A549 (cell line): Measurements from ENCODE around the gene CDC45. TPM values are rescaled to one million over a fixed set of nuclear protein-coding genes. Genes with fewer than 3 reads are reported as not detected.

Experiments
- ATAC-seq, 2 experiments: fragments of 200-7000 bp in 1 of 2; fragments of >200 bp in 1 of 2; cut with Nextera tagmentation in 1 of 2; cut with Tn5 transposase in 1 of 2; 3 replicates each; pipeline versions ENCODE4 v1.8.0 to v1.9.1; 2018 to 2020; ENCODE audit warnings: mild to moderate bottlenecking in 1 of 2, moderate library complexity in 1 of 2
- CTCF ChIA-PET: fragments of 300-600 bp; sonication (Branson Sonifier 250); formaldehyde crosslinking; extraction: SDS; loops from one replicate; lab custom pipeline; 2021; ENCODE audit warnings: antibody characterized with exemption, inconsistent platforms; lab: Yijun Ruan, JAX
- POLR2A ChIA-PET: fragments of 350-600 bp; formaldehyde crosslinking; extraction: SDS; loops from one replicate; lab custom pipeline; 2021; ENCODE audit warnings: antibody characterized with exemption, inconsistent platforms; lab: Yijun Ruan, JAX
- DNase-seq, 2 experiments: peaks; one replicate each; pipeline versions ENCODE4 v3.0.0 to v3.0.0-alpha.2; 2011 to 2016; ENCODE audit warnings: low read depth in 1 of 2, low spot score in 1 of 2
- FAIRE-seq: peaks from 2 replicates; lab custom pipeline; 2011; peaks lifted over from hg19 to GRCh38; lab: Jason Lieb, UNC
- H3K27ac ChIP-seq, 2 experiments: fragments of >200 bp; sonication (Bioruptor Twin); formaldehyde crosslinking; 3 replicates each; pipeline ENCODE4 v1.5.1; 2016 to 2017
- H3K4me1 ChIP-seq: fragments of >200 bp; sonication (Bioruptor Twin); formaldehyde crosslinking; 3 replicates; pipeline ENCODE4 v1.6.1; 2016
- H3K4me2 ChIP-seq: fragments of >200 bp; sonication (Bioruptor Twin); formaldehyde crosslinking; 3 replicates; pipeline ENCODE4 v1.6.1; 2016
- H3K4me3 ChIP-seq: fragments of >200 bp; sonication (Bioruptor Twin); formaldehyde crosslinking; 3 replicates; pipeline ENCODE4 v1.5.1; 2016
- H3K9me3 ChIP-seq: fragments of >200 bp; sonication (Bioruptor Twin); formaldehyde crosslinking; 3 replicates; pipeline ENCODE4 v1.6.1; 2016
- ATOH8 ChIP-seq: fragments of 250-450 bp; sonication (Bioruptor Pico); IDR thresholded peaks from 2 replicates; pipeline ENCODE4 v1.5.0; 2020; ENCODE audit warnings: low read depth, mild to moderate bottlenecking, moderate library complexity
- BCL3 ChIP-seq: fragments of >200 bp; sonication (Bioruptor Twin); formaldehyde crosslinking; IDR thresholded peaks from 3 replicates; pipeline ENCODE4 v1.6.1; 2016
- BHLHE40 ChIP-seq: IDR thresholded peaks from 2 replicates; pipeline ENCODE4 v1.6.1; 2012; ENCODE audit warnings: low read depth, low read length, inconsistent platforms
- CBX2 ChIP-seq: fragments of 200-600 bp; sonication (generic); IDR thresholded peaks from 2 replicates; pipeline ENCODE4 v1.6.1; 2016; ENCODE audit warnings: low read depth, mild to moderate bottlenecking, borderline replicate concordance
- CEBPB ChIP-seq, 2 experiments: fragments of >200 bp in 1 of 2; sonication (Bioruptor Twin) in 1 of 2; formaldehyde crosslinking in 1 of 2; IDR thresholded peaks; 2 replicates each; pipeline ENCODE4 v1.6.1; 2012 to 2016
- E2F6 ChIP-seq: IDR thresholded peaks from 2 replicates; pipeline ENCODE4 v1.6.1; 2012; ENCODE audit warnings: low read depth, borderline replicate concordance
- EHF ChIP-seq: fragments of 250-450 bp; sonication (Bioruptor Pico); IDR thresholded peaks from 2 replicates; pipeline ENCODE4 v1.5.0; 2020; ENCODE audit warnings: mild to moderate bottlenecking
- EHMT2 ChIP-seq: fragments of 200-600 bp; sonication (generic); IDR thresholded peaks from 2 replicates; pipeline ENCODE4 v1.6.1; 2016; ENCODE audit warnings: antibody characterized with exemption, low read depth, mild to moderate bottlenecking, moderate library complexity
- ESRRA ChIP-seq: fragments of 150-350 bp; IDR thresholded peaks from 2 replicates; pipeline ENCODE4 v1.6.1; 2014; ENCODE audit warnings: mild to moderate bottlenecking, low read length, borderline replicate concordance
- FOSB ChIP-seq: fragments of 250-450 bp; sonication (Bioruptor Pico); IDR thresholded peaks from 2 replicates; pipeline ENCODE4 v1.5.0; 2020; ENCODE audit warnings: mild to moderate bottlenecking, moderate library complexity
- FOXS1 ChIP-seq: fragments of 250-450 bp; sonication (Bioruptor Pico); IDR thresholded peaks from 2 replicates; pipeline ENCODE4 v1.5.0; 2020; ENCODE audit warnings: mild to moderate bottlenecking, moderate library complexity
- HEYL ChIP-seq: fragments of 250-450 bp; sonication (Bioruptor Pico); IDR thresholded peaks from 2 replicates; pipeline ENCODE4 v1.8.0; 2021; ENCODE audit warnings: mild to moderate bottlenecking, moderate library complexity
- HOXB5 ChIP-seq: fragments of 250-450 bp; sonication (Bioruptor Pico); IDR thresholded peaks from 2 replicates; pipeline ENCODE4 v1.5.0; 2020; ENCODE audit warnings: mild to moderate bottlenecking, moderate library complexity
- JUN ChIP-seq, 2 experiments: fragments of >200 bp; sonication (Bioruptor Twin); formaldehyde crosslinking; IDR thresholded peaks; 2 replicates in 1 of 2; 3 replicates in 1 of 2; pipeline ENCODE4 v1.6.1; 2016 to 2017
- JUNB ChIP-seq: fragments of >200 bp; sonication (Bioruptor Twin); formaldehyde crosslinking; IDR thresholded peaks from 2 replicates; pipeline ENCODE4 v1.6.1; 2016
- MAX ChIP-seq: IDR thresholded peaks from 2 replicates; pipeline ENCODE4 v1.6.1; 2012
- MAZ ChIP-seq: fragments of 150-350 bp; IDR thresholded peaks from 2 replicates; pipeline ENCODE4 v1.6.1; 2014; ENCODE audit warnings: antibody characterized with exemption, low read depth, low read length, borderline replicate concordance
- PBX3 ChIP-seq: IDR thresholded peaks from 2 replicates; pipeline ENCODE4 v1.6.1; 2012
- PHF8 ChIP-seq: fragments of 200-600 bp; sonication (generic); IDR thresholded peaks from 2 replicates; pipeline ENCODE4 v1.6.1; 2016; ENCODE audit warnings: low read depth, mild to moderate bottlenecking, antibody characterized with exemption, moderate library complexity, borderline replicate concordance
- POLR2A ChIP-seq: IDR thresholded peaks from 2 replicates; pipeline ENCODE4 v1.6.1; 2012; ENCODE audit warnings: mild to moderate bottlenecking, low read length
- RFX5 ChIP-seq: fragments of 450-650 bp; IDR thresholded peaks from 2 replicates; pipeline ENCODE4 v1.7.1; 2014; ENCODE audit warnings: antibody characterized with exemption, mild to moderate bottlenecking, moderate library complexity
- RNF2 ChIP-seq: fragments of 200-600 bp; sonication (generic); IDR thresholded peaks from 2 replicates; pipeline ENCODE4 v1.6.1; 2016; ENCODE audit warnings: low read depth, mild to moderate bottlenecking, antibody characterized with exemption, moderate library complexity, borderline replicate concordance
- SMC3 ChIP-seq: fragments of >200 bp; sonication (Bioruptor Twin); formaldehyde crosslinking; IDR thresholded peaks from 3 replicates; pipeline ENCODE4 v1.6.1; 2018; ENCODE audit warnings: inconsistent platforms
- TP53 ChIP-seq: fragments of 250-450 bp; sonication (Bioruptor Pico); IDR thresholded peaks from 2 replicates; pipeline ENCODE4 v1.5.0; 2021; ENCODE audit warnings: mild to moderate bottlenecking, moderate library complexity
- ZFP36 ChIP-seq: fragments of 450-650 bp; IDR thresholded peaks from 2 replicates; pipeline ENCODE4 v1.6.1; 2014; ENCODE audit warnings: borderline replicate concordance; ENCODE audit not compliant: partially characterized antibody
- ZNF302 ChIP-seq: fragments of 250-450 bp; sonication (Bioruptor Pico); IDR thresholded peaks from 2 replicates; pipeline ENCODE4 v1.9.0; 2021; ENCODE audit warnings: inconsistent platforms, mild to moderate bottlenecking, moderate library complexity
- ZSCAN20 ChIP-seq: fragments of 250-450 bp; sonication (Bioruptor Pico); IDR thresholded peaks from 2 replicates; pipeline ENCODE4 v1.8.0; 2022; ENCODE audit warnings: mild to moderate bottlenecking, moderate library complexity
- WGBS: methylation state at CpG from one replicate; pipeline ENCODE4 v1.1.6; 2017; ENCODE audit errors: missing lambda C conversion rate; 5-methylcytosine and 5-hydroxymethylcytosine counted together
- polyA plus RNA-seq, 4 experiments: library from polyadenylated mRNA; depleted of rRNA in 3 of 4; stranded (reverse); fragments of >200 nt; fragmentation: RNase III in 1 of 4; extraction: RNeasy Plus Mini Kit Qiagen cat#74134 plus additional on column Dnase treatment in 1 of 4; gene quantifications; 2 replicates in 3 of 4; 3 replicates in 1 of 4; pipeline ENCODE4 v1.2.3, GENCODE V29; 2011 to 2017

The CDC45 gene
- polyA plus RNA-seq, 2 of the 4 experiments (the other 2 are of a cell fraction): 47.2 to 51.6 TPM

GRCh38 chr22:19463008-19463407 lies 16.7 kb upstream of the CDC45 start:
- no peak for ATAC-seq
- POLR2A ChIA-PET: no interaction called here
- TF ChIP-seq JUN (IDR thresholded peaks at IDR 0.05) (no peak), FOSB (CRISPR knock-in tag) (no peak), MAX (no peak), HEYL (CRISPR knock-in tag) (no peak), ZSCAN20 (CRISPR knock-in tag) (no peak), ZFP36 (no peak), RNF2 (no peak), FOXS1 (CRISPR knock-in tag) (no peak), BHLHE40 (no peak), ESRRA (no peak), EHMT2 (no peak), CBX2 (no peak), BCL3 (no peak), PBX3 (no peak), ZNF302 (CRISPR knock-in tag) (no peak), SMC3 (no peak), RFX5 (no peak), POLR2A (no peak), CEBPB (IDR thresholded peaks at IDR 0.05) (no peak), MAZ (no peak)
- no peak for DNase-seq
- no peak overlapping the region for H3K4me3 ChIP-seq
- 96% methylated on average over 1 of the region's 1 CpG for WGBS
- H3K4me1 ChIP-seq: no peaks in the 10 kb centered on the region
- H3K4me2 ChIP-seq: no peak overlapping the region
- no peak for FAIRE-seq
- CTCF ChIA-PET: interaction anchor here (0.6 to 0.9 kb wide), 2 partner anchors 10 to 16 kb away, joined by 3 read pairs; no protein-coding TSS in a partner anchor
- no peaks in the 10 kb centered on the region for H3K9me3 ChIP-seq
- no peak overlapping the region for H3K27ac ChIP-seq

GRCh38 chr22:19463491-19464469 lies 15.9 kb upstream of the CDC45 start:
- DNase-seq: no peak
- POLR2A ChIA-PET: no interaction called here
- Histone ChIP-seq H3K4me3 (no peak overlapping the region), H3K4me1 (no peaks in the 10 kb centered on the region), H3K9me3 (no peaks in the 10 kb centered on the region), H3K27ac (no peak overlapping the region), H3K4me2 (no peak overlapping the region)
- CTCF ChIA-PET: interaction anchor here (0.6 to 1.3 kb wide), 5 partner anchors 9 to 17 kb away, joined by 3 read pairs; no protein-coding TSS in a partner anchor
- WGBS: 82% methylated on average over 7 of the region's 7 CpGs
- FAIRE-seq: no peak
- TF ChIP-seq POLR2A: no peak
- no peak for TF ChIP-seq ATOH8 (CRISPR knock-in tag)
- no peak for TF ChIP-seq RNF2
- no peak for TF ChIP-seq EHMT2
- no peak for TF ChIP-seq CEBPB (IDR thresholded peaks at IDR 0.05)
- no peak for TF ChIP-seq TP53 (CRISPR knock-in tag)
- no peak for TF ChIP-seq E2F6
- TF ChIP-seq BHLHE40: no peak
- TF ChIP-seq CBX2: no peak
- TF ChIP-seq HOXB5 (CRISPR knock-in tag): no peak
- TF ChIP-seq EHF (CRISPR knock-in tag): no peak
- no peak for TF ChIP-seq PBX3
- TF ChIP-seq JUNB: no peak
- TF ChIP-seq PHF8: no peak
- no peak for ATAC-seq
